ENCODE results near the gene CA6. TPM values are rescaled to one million over a fixed set of nuclear protein-coding genes. Genes with fewer than 3 reads are reported as not detected.
"Not testable (repeated sequence)": the region's sequence is repeated elsewhere in the genome, so short reads cannot be mapped to it uniquely, and the experiment has no call there.

Gene CA6
- total RNA-seq, 1 donor from 2014 or later = not detected

GRCh38 chr1:9016455-9016854 lies 70.8 kb downstream of the CA6 start:
- TF ChIP-seq CTCF (conservative IDR thresholded peaks at IDR 0.05; ENCODE audit: low read depth, low read length) = no peak
- H3K4me3 ChIP-seq (ENCODE audit: low read depth, low read length) = no peak overlapping the region
- DNase-seq (ENCODE audit: low read depth) = no peak

GRCh38 chr1:9018333-9018732 lies 72.7 kb downstream of the CA6 start:
- DNase-seq (ENCODE audit: low read depth) = no peak
- TF ChIP-seq CTCF (conservative IDR thresholded peaks at IDR 0.05; ENCODE audit: low read depth, low read length) = no peak
- H3K4me3 ChIP-seq (ENCODE audit: low read depth, low read length) = no peak overlapping the region

- no peak overlapping the region for H3K4me3 ChIP-seq (ENCODE audit: low read depth, low read length)
- TF ChIP-seq CTCF (conservative IDR thresholded peaks at IDR 0.05; ENCODE audit: low read depth, low read length) = no peak
- no peak for DNase-seq (ENCODE audit: low read depth)
These were observed 74.2 kb downstream of the CA6 start for GRCh38 chr1:9019896-9020295.

GRCh38 chr1:9020305-9020704 lies 74.6 kb downstream of the CA6 start:
- H3K4me3 ChIP-seq (ENCODE audit: low read depth, low read length) = no peak overlapping the region
- DNase-seq (ENCODE audit: low read depth) = no peak
- no peak for TF ChIP-seq CTCF (conservative IDR thresholded peaks at IDR 0.05; ENCODE audit: low read depth, low read length)

GRCh38 chr1:9022026-9022738 lies 76.5 kb downstream of the CA6 start:
- H3K4me3 ChIP-seq (ENCODE audit: low read depth, low read length); DNase-seq (ENCODE audit: low read depth): not testable (repeated sequence)

GRCh38 chr1:9022773-9023172 lies 77.1 kb downstream of the CA6 start:
- H3K4me3 ChIP-seq (ENCODE audit: low read depth, low read length) = no peak overlapping the region
- no peak for TF ChIP-seq CTCF (conservative IDR thresholded peaks at IDR 0.05; ENCODE audit: low read depth, low read length)
- DNase-seq (ENCODE audit: low read depth) = no peak

Other genes with a start within 250 kb of the CA6 start
- gene RERE, start 128.2 kb upstream of the CA6 start, total RNA-seq = 18.0 and 30.0 TPM in 2 replicates
- gene ENO1, start 67.2 kb upstream of the CA6 start, total RNA-seq = 2,577 and 2,907 TPM in 2 replicates
- not detected in 2 replicates for gene SLC2A7, start 80.6 kb downstream of the CA6 start, total RNA-seq
- not detected in 2 replicates for gene SLC2A5, start 123.8 kb downstream of the CA6 start, total RNA-seq
- 1.7 and 3.0 TPM in 2 replicates for gene GPR157, start 183.2 kb downstream of the CA6 start, total RNA-seq